Large intestine (tissue), 12 donors: ENCODE measurements around the gene SPINT4. TPM values are rescaled to one million over a fixed set of nuclear protein-coding genes. Genes with fewer than 3 reads are reported as not detected.
"Not testable (repeated sequence)": the region's sequence is repeated elsewhere in the genome, so short reads cannot be mapped to it uniquely, and the experiment has no call there.

Source experiments
- DNase-seq, 2 donors: peaks; one replicate each; pipeline versions ENCODE4 v3.0.0 to v3.0.0-alpha.2; 2013
- H3K27ac ChIP-seq: one replicate; pipeline ENCODE4 v1.5.1; 2013; ENCODE audit warnings: low read length
- H3K27me3 ChIP-seq: 2 replicates; pipeline ENCODE4 v1.6.1; 2013; ENCODE audit warnings: low read length; ENCODE audit not compliant: control insufficient read depth, insufficient read depth
- H3K36me3 ChIP-seq: 2 replicates; pipeline ENCODE4 v1.6.1; 2013; ENCODE audit warnings: low read length; ENCODE audit not compliant: control insufficient read depth, insufficient read depth
- H3K4me1 ChIP-seq: one replicate; pipeline ENCODE4 v1.6.1; 2013; ENCODE audit warnings: low read length; ENCODE audit not compliant: control insufficient read depth, insufficient read depth
- H3K4me3 ChIP-seq: one replicate; pipeline ENCODE4 v1.5.1; 2013; ENCODE audit warnings: low read length
- H3K9me3 ChIP-seq: one replicate; pipeline ENCODE4 v1.6.1; 2013; ENCODE audit warnings: mild to moderate bottlenecking, low read depth, low read length, moderate library complexity; ENCODE audit not compliant: control insufficient read depth
- WGBS: methylation state at CpG from one replicate; pipeline ENCODE4 v1.1.5; 2013; ENCODE audit warnings: low lambda C conversion rate; ENCODE audit not compliant: insufficient coverage; 5-methylcytosine and 5-hydroxymethylcytosine counted together
- long read RNA-seq, 11 donors: transcript quantifications; one replicate each; lab custom pipeline, GENCODE V29; 2026
- polyA plus RNA-seq: library from polyadenylated mRNA; unstranded; fragments of 120-200 nt; gene quantifications from one replicate; pipeline ENCODE4 v1.2.1, GENCODE V29; 2013

SPINT4 gene
- polyA plus RNA-seq = not detected
- long read RNA-seq, donor 1 = 0 reads
- long read RNA-seq, donor 2 = 0 reads
- long read RNA-seq, donor 3 = 0 reads
- long read RNA-seq, donor 4 = 0 reads
- long read RNA-seq, donor 5 = 0 reads
- long read RNA-seq, donor 6 = 0 reads
- long read RNA-seq, donor 7 = 0 reads
- long read RNA-seq, donor 8 = 0 reads
- long read RNA-seq, donor 9 = 0 reads
- long read RNA-seq, donor 10 = 0 reads
- long read RNA-seq, donor 11 = 0 reads

GRCh38 chr20:45722047-45722446 lies at the start of gene SPINT4:
TSS of gene SPINT4 (plus strand) at chr20:45722347. CDS start at chr20:45722368, 21 bp downstream.
- WGBS = no CpG with 5 or more reads among the region's 1 CpG
- H3K36me3 ChIP-seq = no peaks in the 10 kb centered on the region

DNA sequence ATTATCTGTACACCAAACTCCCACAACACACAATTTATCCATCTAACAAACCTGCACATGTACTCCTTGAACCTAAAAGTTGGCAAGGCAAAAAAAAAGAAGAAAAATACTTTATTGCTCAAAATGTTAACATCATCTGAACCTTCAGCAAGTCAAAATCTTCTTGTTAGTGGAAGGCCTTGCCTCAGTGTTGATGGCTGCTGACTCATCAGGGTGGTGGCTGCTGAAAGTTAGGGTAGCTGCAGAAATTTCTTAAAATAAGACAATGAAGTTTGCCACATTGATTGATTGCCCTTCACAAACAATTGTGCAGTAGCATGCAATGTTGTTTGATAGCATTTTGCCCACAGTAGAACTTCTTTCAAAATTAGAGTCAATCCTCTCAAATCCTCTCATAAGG lies 49.4 kb upstream of the SPINT4 start:
- Histone ChIP-seq H3K9me3 (no peaks in the 10 kb centered on the region), H3K27me3 (no peaks in the 10 kb centered on the region), H3K4me3 (no peak overlapping the region), H3K4me1 (no peaks in the 10 kb centered on the region), H3K27ac (no peak overlapping the region), H3K36me3 (no peaks in the 10 kb centered on the region)
- DNase-seq = no peak

More at GRCh38 chr20:45722047-45722446, at the start of gene SPINT4:
- H3K4me1 ChIP-seq = no peaks in the 10 kb centered on the region
- H3K27ac ChIP-seq = no peak within 1 kb of the TSS
- peaks cover 2% of the 10 kb centered on the region for H3K27me3 ChIP-seq
- H3K9me3 ChIP-seq = no peaks in the 10 kb centered on the region
- DNase-seq = no peak
- no peak within 1 kb of the TSS for H3K4me3 ChIP-seq

GRCh38 chr20:45679650-45680049 lies 42.5 kb upstream of the SPINT4 start:
- Histone ChIP-seq H3K27me3 (no peaks in the 10 kb centered on the region), H3K4me1 (no peaks in the 10 kb centered on the region), H3K36me3 (no peaks in the 10 kb centered on the region), H3K4me3 (no peak overlapping the region), H3K9me3 (no peaks in the 10 kb centered on the region), H3K27ac (no peak overlapping the region)
- no peak for DNase-seq

- no peak for DNase-seq
- H3K4me1 ChIP-seq = no peaks in the 10 kb centered on the region
Measured at GRCh38 chr20:45685896-45686295, 36.3 kb upstream of the SPINT4 start.

GRCh38 chr20:45693346-45693745 lies 28.8 kb upstream of the SPINT4 start:
- not testable (repeated sequence) for H3K27me3 ChIP-seq, H3K4me1 ChIP-seq, DNase-seq, H3K9me3 ChIP-seq, H3K4me3 ChIP-seq, H3K36me3 ChIP-seq, H3K27ac ChIP-seq
- no CpG with 5 or more reads among the region's 12 CpGs for WGBS

More at GRCh38 chr20:45685896-45686295, 36.3 kb upstream of the SPINT4 start:
- no peak overlapping the region for H3K4me3 ChIP-seq
- H3K9me3 ChIP-seq = no peaks in the 10 kb centered on the region
- H3K36me3 ChIP-seq = no peaks in the 10 kb centered on the region
- H3K27ac ChIP-seq = no peak overlapping the region
- H3K27me3 ChIP-seq = no peaks in the 10 kb centered on the region
- no CpG with 5 or more reads among the region's 3 CpGs for WGBS

DNA sequence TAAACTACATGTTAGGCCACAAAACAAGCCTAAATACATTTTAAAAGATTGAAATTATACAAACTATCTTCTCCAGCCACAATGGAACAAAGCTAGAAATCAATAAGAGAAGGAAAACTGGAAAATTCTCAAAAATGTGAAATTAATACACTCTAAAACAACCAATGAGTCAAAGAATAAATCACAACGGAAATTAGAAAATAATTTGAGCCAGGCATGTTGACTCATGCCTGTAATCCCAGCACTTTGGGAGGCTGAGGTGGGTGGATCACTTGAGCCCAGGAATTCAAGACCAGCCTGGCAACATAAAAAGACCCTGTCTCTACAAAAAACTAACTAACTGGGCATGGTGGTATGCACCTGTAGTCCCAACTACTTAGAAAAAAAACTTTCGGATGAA lies 26.7 kb upstream of the SPINT4 start:
- no peaks in the 10 kb centered on the region for H3K36me3 ChIP-seq

GRCh38 chr20:45701104-45701503 lies 21.0 kb upstream of the SPINT4 start:
- WGBS = 62% methylated on average over 3 of the region's 4 CpGs
- Histone ChIP-seq H3K4me1 (no peaks in the 10 kb centered on the region), H3K27me3 (no peaks in the 10 kb centered on the region), H3K27ac (no peak overlapping the region), H3K9me3 (no peaks in the 10 kb centered on the region), H3K4me3 (no peak overlapping the region), H3K36me3 (no peaks in the 10 kb centered on the region)
- DNase-seq = no peak

More for the DNA sequence above, 26.7 kb upstream of the SPINT4 start:
- Histone ChIP-seq H3K4me3 (no peak overlapping the region), H3K9me3 (no peaks in the 10 kb centered on the region), H3K27ac (no peak overlapping the region), H3K4me1 (no peaks in the 10 kb centered on the region), H3K27me3 (no peaks in the 10 kb centered on the region)
- no peak for DNase-seq
- WGBS = 100% methylated on average over 2 of the region's 2 CpGs

- no peaks in the 10 kb centered on the region for H3K4me1 ChIP-seq
- no peaks in the 10 kb centered on the region for H3K9me3 ChIP-seq
- no peak for DNase-seq
- no peaks in the 10 kb centered on the region for H3K27me3 ChIP-seq
- no peak within 1 kb of the TSS for H3K4me3 ChIP-seq
- no peaks in the 10 kb centered on the region for H3K36me3 ChIP-seq
- WGBS = no CpG with 5 or more reads among the region's 4 CpGs
- no peak within 1 kb of the TSS for H3K27ac ChIP-seq
Measured at GRCh38 chr20:45701873-45702272, 20.3 kb upstream of the SPINT4 start, which contains the start of gene WFDC13. TSS of gene WFDC13 (plus strand) at chr20:45702038. CDS start at chr20:45702124, 86 bp downstream.

DNA sequence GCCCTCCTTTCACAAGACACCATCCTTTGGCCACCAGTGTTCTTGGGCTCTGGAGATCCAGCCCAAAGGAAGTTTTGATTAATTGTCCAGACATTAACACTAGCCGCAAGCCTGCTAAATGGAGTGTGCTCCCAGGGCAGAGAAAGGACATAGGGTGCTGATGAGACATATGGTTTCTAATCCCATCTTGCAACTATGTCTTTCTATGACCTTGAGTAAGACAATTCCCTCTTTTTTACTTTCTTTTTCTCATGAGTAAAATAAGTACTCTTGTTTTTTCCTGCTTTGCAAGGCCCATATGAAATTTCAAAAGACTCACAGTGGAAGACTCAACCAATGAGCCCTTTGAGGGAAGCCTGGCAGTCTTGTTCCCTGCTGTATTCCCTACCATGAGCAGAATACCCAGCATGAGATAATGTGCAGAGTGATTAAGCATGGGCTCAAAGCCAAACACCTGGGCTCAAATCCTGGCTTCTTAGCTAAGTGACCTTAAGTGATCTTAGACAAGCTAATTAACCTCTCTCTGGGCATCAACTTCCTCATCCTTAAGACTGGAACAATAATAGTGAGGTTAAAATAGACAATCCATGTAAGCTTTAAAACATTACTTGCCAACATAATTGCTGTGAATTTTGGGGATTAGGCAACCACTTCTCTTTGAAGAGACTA lies 17.0 kb upstream of the SPINT4 start, which contains the start of gene WFDC10B:
Gene WFDC10B, minus strand, starts transcription at position 51 of the 669 bp plus-strand sequence. CDS start 19,027 bp downstream, outside the sequence.
- no peaks in the 10 kb centered on the region for H3K9me3 ChIP-seq
- no peaks in the 10 kb centered on the region for H3K4me1 ChIP-seq
- 100% methylated on average over 1 of the region's 1 CpG for WGBS
- DNase-seq = no peak
- H3K27ac ChIP-seq = no peak within 1 kb of the TSS
- H3K27me3 ChIP-seq = no peaks in the 10 kb centered on the region
- no peaks in the 10 kb centered on the region for H3K36me3 ChIP-seq
- H3K4me3 ChIP-seq = no peak within 1 kb of the TSS

DNA sequence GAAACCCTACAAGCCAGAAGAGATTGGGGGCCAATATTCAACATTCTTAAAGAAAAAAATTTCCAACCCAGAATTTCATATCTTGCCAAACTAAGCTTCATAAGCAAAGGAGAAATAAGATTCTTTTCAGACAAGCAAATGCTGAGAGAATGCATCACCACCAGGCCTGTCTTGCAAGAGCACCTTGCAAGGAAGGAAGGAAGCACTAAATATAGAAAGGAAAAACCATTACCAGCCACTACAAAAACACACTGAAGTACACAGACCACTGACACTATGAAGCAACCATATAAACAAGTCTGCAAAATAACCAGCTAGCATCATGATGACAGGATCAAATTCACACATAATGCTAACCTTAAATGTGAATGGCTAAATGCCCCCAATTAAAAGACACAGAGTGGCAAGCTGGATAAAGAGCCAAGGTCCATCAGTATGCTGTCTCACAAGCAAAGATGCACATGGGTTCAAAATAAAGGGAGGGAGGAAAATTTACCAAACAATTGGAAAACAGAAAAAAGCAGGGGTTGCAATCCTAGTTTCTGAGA lies 5.9 kb upstream of the SPINT4 start:
- not testable (repeated sequence) for H3K27ac ChIP-seq, H3K36me3 ChIP-seq, H3K9me3 ChIP-seq, H3K27me3 ChIP-seq, DNase-seq, H3K4me1 ChIP-seq, H3K4me3 ChIP-seq

- H3K4me3 ChIP-seq = no peak overlapping the region
- H3K36me3 ChIP-seq = no peaks in the 10 kb centered on the region
- H3K27ac ChIP-seq = no peak overlapping the region
- no peak for DNase-seq
- no peaks in the 10 kb centered on the region for H3K4me1 ChIP-seq
- H3K9me3 ChIP-seq = no peaks in the 10 kb centered on the region
- peaks cover 2% of the 10 kb centered on the region for H3K27me3 ChIP-seq
Measured at GRCh38 chr20:45725134-45725533, 3.0 kb downstream of the SPINT4 start.
